Measurements from ENCODE around the gene COPS2.

DNA sequence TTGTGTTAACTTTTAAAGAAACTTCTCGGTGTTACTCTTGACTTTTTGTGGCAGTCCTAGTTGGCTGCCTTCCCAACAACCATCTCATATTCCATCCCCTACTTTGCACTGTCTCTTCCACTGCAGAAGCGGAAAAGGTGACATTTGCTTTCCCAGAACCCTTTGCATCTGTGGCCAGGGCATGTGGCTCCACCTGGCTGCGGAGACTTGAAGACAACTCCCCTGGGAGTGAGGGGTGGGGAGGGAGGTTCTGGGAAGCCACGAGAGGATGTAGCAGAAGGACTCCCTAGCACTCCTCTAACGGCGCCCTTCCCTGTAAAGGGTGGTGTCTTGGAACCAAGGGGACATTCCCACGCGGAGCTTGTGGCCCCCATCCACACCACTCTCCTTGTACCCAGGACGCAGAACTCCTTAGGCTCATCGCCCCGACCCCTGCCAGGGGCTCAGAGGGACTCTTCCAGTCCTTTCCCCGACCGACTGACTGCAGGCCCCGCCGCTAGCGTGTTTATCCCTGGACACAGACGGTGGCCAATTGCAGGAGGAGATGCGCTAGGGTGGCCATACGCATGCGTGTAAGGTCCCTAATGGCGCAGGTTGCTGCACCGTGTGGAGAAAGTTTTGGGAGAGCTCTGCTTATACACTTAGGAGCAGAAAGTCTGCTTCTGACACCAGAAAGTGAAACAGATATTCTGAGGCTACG is 75.9 kb downstream of the COPS2 start:
- TF ChIP-seq CTCF (IDR thresholded peaks at IDR 0.05; ENCODE audit: low read depth, low read length) (no peak), MAX (IDR thresholded peaks at IDR 0.05; ENCODE audit: low read depth, low read length) (no peak), POLR2A (IDR thresholded peaks at IDR 0.05; ENCODE audit: extremely low read depth, insufficient read length) (no peak), MYC (IDR thresholded peaks at IDR 0.05; ENCODE audit: low read depth, low read length) (no peak)
